Activated gamma-delta T cell treated with anti-CD3 and anti-CD28 coated beads, Interleukin-2, amount 50 U/mL, for 16 hours (primary cell): Measurements from ENCODE around the gene STX1B.
"Not testable (repeated sequence)": the region's sequence is repeated elsewhere in the genome, so short reads cannot be mapped to it uniquely, and the experiment has no call there.

Experiments used
- DNase-seq: peaks from one replicate; pipeline ENCODE4 v3.0.0-alpha.2; 2020; ENCODE audit warnings: low read depth

STX1B gene

GRCh38 chr16:31010585-31011325 is at the start of gene STX1B:
TSS of gene STX1B (minus strand) at chr16:31010638. CDS start at chr16:31010396, 242 bp downstream.
- DNase-seq, result peak; percentile 25

GRCh38 chr16:31055613-31056012 is 45.2 kb upstream of the STX1B start:
- DNase-seq, result no peak

GRCh38 chr16:31052114-31052513 is 41.7 kb upstream of the STX1B start:
- no peak for DNase-seq

GRCh38 chr16:31050280-31051030 is 40.0 kb upstream of the STX1B start:
- no peak for DNase-seq

- no peak for DNase-seq
Observed at GRCh38 chr16:31043898-31044481, 33.6 kb upstream of the STX1B start.

DNA sequence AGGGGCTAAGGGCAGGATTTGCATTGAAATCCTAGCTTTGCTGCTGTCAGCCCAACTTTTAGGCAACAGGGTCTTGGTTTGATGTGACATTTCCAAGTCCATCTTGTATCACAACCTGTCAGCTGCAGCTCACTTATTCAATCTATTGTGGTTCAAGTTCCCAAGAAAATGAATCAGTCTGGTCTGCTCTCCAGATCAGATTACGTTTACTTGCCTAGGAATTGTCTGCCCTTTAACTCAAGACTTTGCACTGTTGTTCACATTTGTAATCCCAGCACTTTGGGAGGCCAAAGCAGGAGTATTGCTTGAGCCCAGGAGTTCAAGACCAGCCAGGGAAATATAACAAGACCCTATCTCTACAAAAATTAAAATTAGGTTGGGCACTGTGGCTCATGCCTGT is 32.9 kb upstream of the STX1B start:
- DNase-seq, result no peak

GRCh38 chr16:31042866-31043265 is 32.4 kb upstream of the STX1B start:
- DNase-seq, result no peak

DNA sequence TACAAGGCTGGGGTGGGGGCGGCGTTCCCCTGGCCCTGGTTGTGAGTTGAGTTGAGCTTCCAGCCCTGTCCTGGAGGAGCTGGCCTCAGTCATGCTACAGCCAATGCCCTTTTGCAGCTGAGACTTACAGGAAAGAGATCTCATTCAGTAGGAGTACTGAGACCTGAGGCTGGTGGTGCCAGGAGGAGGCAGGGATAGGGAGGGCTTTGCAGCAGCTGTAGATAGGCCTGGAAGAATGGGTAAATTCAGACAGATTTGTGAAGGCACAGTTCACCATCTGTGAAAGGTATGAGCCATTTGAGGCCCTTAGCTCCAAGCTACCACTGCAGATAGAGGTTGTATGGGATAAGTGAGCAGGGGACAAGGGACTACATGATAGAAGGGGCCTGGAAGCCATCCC is 28.6 kb upstream of the STX1B start:
- DNase-seq, result no peak

DNA sequence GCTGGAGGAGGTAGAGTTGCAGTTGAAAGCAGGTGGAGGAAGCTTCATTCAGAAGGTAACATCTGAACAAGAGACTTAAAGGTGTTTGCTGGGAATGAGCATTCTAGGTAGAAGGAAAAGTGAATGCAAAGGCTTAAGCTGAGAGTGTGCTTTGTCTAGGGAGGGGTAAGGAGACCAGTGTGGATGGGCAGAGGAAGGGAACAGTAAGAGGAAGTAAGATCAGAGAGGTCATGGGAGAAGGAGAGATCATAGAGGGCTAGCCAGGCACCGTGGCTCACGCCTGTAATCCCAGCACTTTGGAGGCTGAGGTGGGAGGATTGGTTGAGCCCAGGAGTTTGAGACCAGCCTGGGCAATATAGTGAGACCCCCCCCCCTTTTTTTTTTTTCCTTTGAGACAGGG is 26.3 kb upstream of the STX1B start:
- DNase-seq, result no peak

DNA sequence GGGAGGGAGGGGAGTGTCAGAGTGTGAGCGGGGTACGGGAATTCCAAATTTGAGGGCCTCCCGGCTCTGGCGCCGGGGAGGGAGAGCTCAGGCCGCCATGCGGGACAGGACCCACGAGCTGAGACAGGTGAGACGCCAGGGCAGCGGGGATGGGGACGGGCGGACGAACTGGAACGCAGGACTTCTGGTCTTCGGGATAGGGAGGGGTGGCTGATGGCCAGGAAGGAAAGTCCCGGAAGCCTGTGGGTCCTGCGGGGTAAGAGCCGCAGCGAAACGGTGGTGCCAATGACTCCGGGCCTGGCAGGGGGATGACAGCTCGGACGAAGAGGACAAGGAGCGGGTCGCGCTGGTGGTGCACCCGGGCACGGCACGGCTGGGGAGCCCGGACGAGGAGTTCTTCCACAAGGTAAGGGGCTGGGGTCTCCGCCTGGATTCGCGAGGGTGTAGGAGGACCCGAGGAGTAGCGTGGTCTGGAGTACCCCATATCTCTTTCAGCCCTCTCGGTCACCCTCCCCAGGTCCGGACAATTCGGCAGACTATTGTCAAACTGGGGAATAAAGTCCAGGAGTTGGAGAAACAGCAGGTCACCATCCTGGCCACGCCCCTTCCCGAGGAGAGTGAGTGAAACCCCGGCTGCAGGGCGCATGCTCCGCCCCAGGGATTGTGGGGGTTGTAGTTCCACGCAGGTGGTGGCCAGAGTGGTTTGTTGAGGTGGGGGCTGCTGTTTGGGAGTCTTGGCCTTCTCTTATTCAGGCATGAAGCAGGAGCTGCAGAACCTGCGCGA is 23.5 kb upstream of the STX1B start:
- peak; percentile 78 for DNase-seq

DNA sequence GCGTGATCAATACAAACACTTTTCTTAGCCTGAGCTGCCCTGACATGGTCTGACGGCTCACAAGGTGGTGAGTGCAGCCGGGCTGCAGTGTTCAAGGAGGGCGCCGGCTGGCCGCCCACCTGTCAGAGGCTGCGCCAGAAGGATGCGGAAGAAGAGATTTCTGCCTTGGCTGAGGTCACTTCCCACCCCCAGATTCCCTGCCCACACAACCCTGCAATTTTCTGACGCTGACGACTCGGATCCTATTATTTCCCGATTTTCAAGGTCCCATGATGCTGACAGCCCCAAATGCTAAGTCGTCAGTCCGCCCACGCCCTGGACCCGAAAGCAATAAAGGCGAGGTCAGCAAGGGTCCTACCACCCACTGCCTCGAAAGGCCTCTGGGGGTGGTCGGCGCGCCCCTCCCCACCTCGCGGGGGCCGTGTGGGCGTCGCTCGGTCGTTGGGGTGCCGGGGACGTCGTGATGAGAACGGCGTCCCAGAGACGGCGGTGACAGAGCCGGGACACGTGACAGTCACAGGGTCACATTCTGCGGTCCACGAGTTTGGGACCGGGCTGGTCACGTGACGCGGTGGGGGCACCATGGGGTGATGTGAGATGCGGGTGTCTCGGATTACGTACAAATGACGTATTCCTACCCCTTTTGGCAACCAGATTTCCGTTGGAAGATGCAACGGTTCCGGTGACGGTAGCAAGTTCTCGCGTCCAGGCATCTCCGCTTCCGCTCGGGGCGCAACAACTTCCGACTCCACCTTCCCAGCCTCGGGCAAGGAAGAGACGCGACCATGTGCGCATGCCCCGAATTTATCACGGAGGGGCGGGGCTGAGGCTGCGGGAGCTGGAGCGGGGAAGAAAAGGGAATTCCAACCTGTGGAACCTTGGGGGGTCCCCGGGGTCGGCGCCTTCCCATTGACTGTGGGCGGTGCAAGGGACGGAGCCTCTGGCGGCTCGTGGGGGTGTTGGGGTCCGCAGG is 22.6 kb upstream of the STX1B start, which contains the start of gene STX4:
STX4 (plus strand) TSS at position 823 of the 973 bp plus-strand sequence. CDS start 248 bp downstream, outside the sequence.
- peak; percentile 95 for DNase-seq

DNA sequence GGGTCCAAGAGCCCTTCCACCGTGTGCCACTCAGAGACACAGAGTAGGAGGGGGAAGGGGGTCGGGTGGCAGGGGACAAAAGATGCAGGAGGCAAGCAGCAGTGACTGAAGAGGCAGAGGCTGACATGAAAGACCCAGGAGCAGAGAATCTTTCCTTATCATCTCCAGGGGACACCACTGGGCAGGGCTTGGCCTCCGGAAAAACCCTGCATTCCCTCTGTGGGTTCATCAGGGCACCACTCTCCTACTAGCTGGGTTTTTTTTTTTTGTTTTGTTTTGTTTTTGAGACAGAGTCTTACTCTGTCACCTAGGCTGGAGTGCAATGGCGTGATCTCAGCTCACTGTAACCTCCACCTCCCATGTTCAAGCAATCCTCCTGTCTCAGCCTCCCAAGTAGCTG is 20.8 kb upstream of the STX1B start:
- DNase-seq, result no peak

GRCh38 chr16:31029272-31029671 is 18.8 kb upstream of the STX1B start:
- DNase-seq, result no peak

DNA sequence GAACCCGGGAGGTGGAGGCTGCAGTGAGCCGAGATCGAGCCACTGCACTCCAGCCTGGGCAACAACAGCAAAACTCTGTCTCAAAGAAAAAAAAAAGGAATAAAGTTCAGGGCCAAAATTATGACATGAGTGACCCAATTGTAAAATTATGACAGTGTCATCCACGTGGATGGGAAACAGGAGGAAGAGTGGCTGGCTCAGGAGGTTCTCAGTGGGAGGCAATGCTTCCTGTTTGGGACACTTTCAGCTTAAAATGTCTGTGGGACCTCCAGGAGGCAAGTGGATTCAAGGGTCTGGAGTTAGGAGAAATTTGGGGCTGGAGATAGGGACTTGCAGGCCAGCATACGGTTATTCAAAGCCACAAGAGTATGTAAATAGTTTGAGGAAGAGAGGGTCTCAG is 14.9 kb upstream of the STX1B start:
- DNase-seq, result no peak

DNA sequence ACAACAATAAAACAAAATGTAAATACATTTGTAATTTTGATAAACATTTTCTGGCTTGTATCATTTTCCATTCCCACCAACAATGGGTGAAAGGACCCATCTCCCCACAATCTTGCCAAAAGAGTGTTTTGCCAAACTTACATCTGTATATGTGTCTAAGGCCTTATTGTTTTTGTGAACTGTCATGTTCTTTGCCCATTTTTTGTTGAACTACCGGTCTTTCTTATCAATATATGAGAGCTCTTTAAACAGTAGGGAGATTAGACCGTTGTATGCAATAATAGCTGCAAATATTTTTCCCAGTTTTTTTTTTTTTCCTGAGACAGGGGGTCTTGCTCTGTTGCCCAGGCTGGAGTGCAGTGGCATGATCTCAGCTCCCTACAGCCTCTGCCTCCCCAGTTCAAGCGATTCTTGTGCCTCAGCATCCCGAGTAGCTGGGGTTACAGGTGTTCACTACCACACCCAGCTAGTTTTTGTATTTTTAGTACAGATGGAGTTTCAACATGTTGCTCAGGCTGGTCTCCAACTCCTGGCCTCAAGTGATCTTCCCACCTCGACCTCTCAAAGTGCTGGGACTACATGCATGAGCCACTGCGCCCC is 13.3 kb upstream of the STX1B start:
- DNase-seq, result no peak

DNA sequence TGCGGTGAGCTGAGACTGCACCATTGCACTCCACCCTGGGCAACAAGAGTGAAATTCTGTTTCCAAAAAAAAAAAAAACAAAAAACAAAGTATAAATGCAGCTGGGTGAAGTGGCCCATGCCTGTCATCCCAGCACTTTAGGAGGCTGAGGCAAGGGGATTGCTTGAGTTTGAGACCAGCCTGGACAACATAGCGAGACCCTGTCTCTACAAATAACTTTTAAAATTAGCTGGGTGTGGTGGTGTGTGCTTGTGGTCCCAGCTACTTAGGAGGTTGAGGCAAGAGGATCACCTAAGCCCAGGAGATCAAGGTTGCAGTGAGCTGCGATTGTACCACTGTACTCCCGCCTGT is 12.8 kb upstream of the STX1B start:
- no peak for DNase-seq

DNA sequence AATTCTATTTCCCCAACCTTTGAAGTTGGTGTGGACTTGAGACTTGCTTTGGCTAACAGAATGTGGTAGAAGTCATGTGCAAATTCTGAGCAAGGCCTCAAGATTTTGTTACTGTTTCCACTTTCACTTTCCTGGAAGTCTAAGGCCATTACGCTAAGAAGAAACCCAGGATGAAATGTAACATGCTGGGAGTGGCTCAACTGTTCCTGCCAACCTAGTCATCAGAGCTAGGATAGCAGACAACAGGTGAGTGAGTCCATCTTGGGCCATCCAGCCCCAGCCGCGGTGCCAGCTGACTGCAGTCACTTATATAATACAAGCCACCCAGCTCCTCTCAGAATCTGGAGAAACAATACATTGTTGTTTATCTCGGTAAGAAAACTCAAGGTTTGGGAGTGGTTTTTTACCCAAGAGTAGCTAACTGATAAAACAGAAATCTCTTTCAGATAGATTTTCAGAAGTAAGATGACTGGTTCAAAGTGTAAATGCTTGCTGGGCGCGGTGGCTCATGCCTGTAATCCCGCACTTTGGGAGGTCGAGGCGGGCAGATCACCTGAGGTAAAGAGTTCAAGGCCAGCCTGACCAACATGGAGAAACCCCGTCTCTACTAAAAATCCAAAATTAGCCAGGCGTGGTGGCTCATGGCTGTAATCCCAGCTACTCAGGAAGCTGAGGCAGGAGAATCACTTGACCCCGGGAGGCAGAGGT is 12.3 kb upstream of the STX1B start:
- DNase-seq, result no peak

DNA sequence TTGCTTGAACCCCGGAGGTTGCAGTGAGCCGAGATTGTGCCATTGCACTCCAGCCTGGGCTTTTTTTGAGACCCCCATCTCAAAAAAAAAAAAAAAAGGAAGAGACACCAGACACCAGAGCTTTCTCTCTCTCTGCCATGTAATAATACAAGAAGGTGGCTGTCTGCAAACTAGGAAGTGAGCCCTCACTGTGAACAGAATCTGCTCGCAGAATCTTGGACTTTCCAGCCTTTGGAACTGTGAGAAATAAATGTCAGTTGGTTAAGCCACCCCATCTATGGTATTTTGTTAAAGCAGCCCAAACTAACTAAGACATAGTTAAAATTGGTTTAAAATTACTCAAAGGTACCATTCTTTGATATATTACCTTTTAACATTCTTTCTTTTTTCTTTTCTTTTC is 10.1 kb upstream of the STX1B start:
- DNase-seq, result no peak

- not testable (repeated sequence) for DNase-seq
Observed at GRCh38 chr16:31017756-31018155, 7.3 kb upstream of the STX1B start.

DNA sequence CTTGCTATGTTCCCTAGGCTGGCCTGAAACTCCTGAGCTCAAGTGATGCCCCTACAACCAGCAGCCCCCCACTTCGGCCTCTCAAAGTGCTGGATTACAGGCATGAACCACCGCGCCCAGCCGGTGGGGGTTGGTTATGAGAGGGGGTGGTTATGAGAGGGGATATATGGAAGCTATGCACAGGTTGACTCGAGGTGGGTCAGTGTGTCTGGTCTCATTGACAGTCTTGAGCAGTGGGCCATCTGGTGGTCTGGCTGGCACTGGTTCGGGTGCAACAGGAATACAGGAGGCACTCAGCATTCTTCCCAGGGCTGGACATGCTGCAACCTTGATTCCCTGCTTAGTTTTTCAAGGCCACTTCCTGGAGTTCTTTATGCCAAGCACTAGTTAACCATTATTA is 5.6 kb upstream of the STX1B start:
- DNase-seq, result no peak
